ENCODE measurements around the gene MRTFB.
A peak's percentile ranks its signal among the peaks of the same experiment; 100 is the strongest.
"Not testable (repeated sequence)": the region's sequence is repeated elsewhere in the genome, so short reads cannot be mapped to it uniquely, and the experiment has no call there.

MRTFB gene

GRCh38 chr16:14070877-14071575 lies at the start of gene MRTFB:
TSS of gene MRTFB (plus strand) at chr16:14071319. CDS start at chr16:14140607, 69,288 bp downstream.
- peak within 1 kb of the TSS; percentile 83 for H3K4me3 Mint-ChIP-seq
- no peaks in the 10 kb centered on the region for H3K36me3 Mint-ChIP-seq (ENCODE audit: low read depth)
- peaks cover 8% of the 10 kb centered on the region for H3K4me1 Mint-ChIP-seq (ENCODE audit: low read depth)
- H3K9me3 Mint-ChIP-seq: no peaks in the 10 kb centered on the region
- H3K27ac Mint-ChIP-seq: peak within 1 kb of the TSS; percentile 74
- peaks cover 6% of the 10 kb centered on the region for H3K27me3 Mint-ChIP-seq (ENCODE audit: low read depth)

GRCh38 chr16:14023526-14023925 lies 47.6 kb upstream of the MRTFB start:
- H3K27ac Mint-ChIP-seq; H3K4me3 Mint-ChIP-seq; H3K36me3 Mint-ChIP-seq (ENCODE audit: low read depth); H3K4me1 Mint-ChIP-seq (ENCODE audit: low read depth); H3K27me3 Mint-ChIP-seq (ENCODE audit: low read depth); H3K9me3 Mint-ChIP-seq: not testable (repeated sequence)

GRCh38 chr16:14024283-14024682 lies 46.8 kb upstream of the MRTFB start:
- H3K4me3 Mint-ChIP-seq: no peak overlapping the region
- H3K4me1 Mint-ChIP-seq (ENCODE audit: low read depth): no peaks in the 10 kb centered on the region
- peaks cover 6% of the 10 kb centered on the region for H3K9me3 Mint-ChIP-seq
- H3K36me3 Mint-ChIP-seq (ENCODE audit: low read depth): no peaks in the 10 kb centered on the region
- H3K27ac Mint-ChIP-seq: no peak overlapping the region
- H3K27me3 Mint-ChIP-seq (ENCODE audit: low read depth): peaks cover 5% of the 10 kb centered on the region

- H3K36me3 Mint-ChIP-seq (ENCODE audit: low read depth): no peaks in the 10 kb centered on the region
- no peaks in the 10 kb centered on the region for H3K4me1 Mint-ChIP-seq (ENCODE audit: low read depth)
- H3K27me3 Mint-ChIP-seq (ENCODE audit: low read depth): peaks cover 5% of the 10 kb centered on the region
- no peak overlapping the region for H3K27ac Mint-ChIP-seq
- H3K9me3 Mint-ChIP-seq: peaks cover 6% of the 10 kb centered on the region
- H3K4me3 Mint-ChIP-seq: no peak overlapping the region
Observed at GRCh38 chr16:14026572-14027285, 44.4 kb upstream of the MRTFB start.

- Mint-ChIP-seq H3K4me1 (ENCODE audit: low read depth) (no peaks in the 10 kb centered on the region), H3K4me3 (no peak overlapping the region), H3K36me3 (ENCODE audit: low read depth) (no peaks in the 10 kb centered on the region), H3K9me3 (peaks cover 9% of the 10 kb centered on the region), H3K27me3 (ENCODE audit: low read depth) (peaks cover 5% of the 10 kb centered on the region), H3K27ac (no peak overlapping the region)
Observed at GRCh38 chr16:14028202-14028601, 42.9 kb upstream of the MRTFB start.

GRCh38 chr16:14029658-14030057 lies 41.5 kb upstream of the MRTFB start:
- Mint-ChIP-seq H3K9me3 (peaks cover 9% of the 10 kb centered on the region), H3K36me3 (ENCODE audit: low read depth) (no peaks in the 10 kb centered on the region), H3K4me1 (ENCODE audit: low read depth) (no peaks in the 10 kb centered on the region), H3K27ac (no peak overlapping the region), H3K4me3 (no peak overlapping the region), H3K27me3 (ENCODE audit: low read depth) (peaks cover 5% of the 10 kb centered on the region)

- no peaks in the 10 kb centered on the region for H3K36me3 Mint-ChIP-seq (ENCODE audit: low read depth)
- H3K27me3 Mint-ChIP-seq (ENCODE audit: low read depth): no peaks in the 10 kb centered on the region
- no peak overlapping the region for H3K4me3 Mint-ChIP-seq
- no peaks in the 10 kb centered on the region for H3K4me1 Mint-ChIP-seq (ENCODE audit: low read depth)
- H3K9me3 Mint-ChIP-seq: peaks cover 3% of the 10 kb centered on the region
- no peak overlapping the region for H3K27ac Mint-ChIP-seq
Observed at GRCh38 chr16:14035092-14035491, 36.0 kb upstream of the MRTFB start.

- no peaks in the 10 kb centered on the region for H3K27me3 Mint-ChIP-seq (ENCODE audit: low read depth)
- peaks cover 3% of the 10 kb centered on the region for H3K9me3 Mint-ChIP-seq
- no peaks in the 10 kb centered on the region for H3K36me3 Mint-ChIP-seq (ENCODE audit: low read depth)
- no peak overlapping the region for H3K4me3 Mint-ChIP-seq
- H3K27ac Mint-ChIP-seq: no peak overlapping the region
- no peaks in the 10 kb centered on the region for H3K4me1 Mint-ChIP-seq (ENCODE audit: low read depth)
Observed at GRCh38 chr16:14036889-14037288, 34.2 kb upstream of the MRTFB start.

- H3K4me1 Mint-ChIP-seq (ENCODE audit: low read depth): no peaks in the 10 kb centered on the region
Observed at GRCh38 chr16:14037960-14038359, 33.2 kb upstream of the MRTFB start.

GRCh38 chr16:14041164-14041563 lies 30.0 kb upstream of the MRTFB start:
- Mint-ChIP-seq H3K36me3 (ENCODE audit: low read depth) (no peaks in the 10 kb centered on the region), H3K27ac (no peak overlapping the region), H3K4me3 (no peak overlapping the region), H3K4me1 (ENCODE audit: low read depth) (no peaks in the 10 kb centered on the region), H3K27me3 (ENCODE audit: low read depth) (no peaks in the 10 kb centered on the region), H3K9me3 (no peaks in the 10 kb centered on the region)

More at GRCh38 chr16:14037960-14038359, 33.2 kb upstream of the MRTFB start:
- Mint-ChIP-seq H3K27ac (no peak overlapping the region), H3K27me3 (ENCODE audit: low read depth) (no peaks in the 10 kb centered on the region), H3K9me3 (no peaks in the 10 kb centered on the region), H3K4me3 (no peak overlapping the region), H3K36me3 (ENCODE audit: low read depth) (no peaks in the 10 kb centered on the region)

GRCh38 chr16:14042706-14043105 lies 28.4 kb upstream of the MRTFB start:
- Mint-ChIP-seq H3K27me3 (ENCODE audit: low read depth) (no peaks in the 10 kb centered on the region), H3K4me1 (ENCODE audit: low read depth) (no peaks in the 10 kb centered on the region), H3K36me3 (ENCODE audit: low read depth) (no peaks in the 10 kb centered on the region), H3K27ac (no peak overlapping the region), H3K4me3 (no peak overlapping the region), H3K9me3 (no peaks in the 10 kb centered on the region)

GRCh38 chr16:14043278-14043677 lies 27.8 kb upstream of the MRTFB start:
- H3K27me3 Mint-ChIP-seq (ENCODE audit: low read depth): no peaks in the 10 kb centered on the region
- no peak overlapping the region for H3K4me3 Mint-ChIP-seq
- no peaks in the 10 kb centered on the region for H3K9me3 Mint-ChIP-seq
- no peak overlapping the region for H3K27ac Mint-ChIP-seq
- no peaks in the 10 kb centered on the region for H3K4me1 Mint-ChIP-seq (ENCODE audit: low read depth)
- no peaks in the 10 kb centered on the region for H3K36me3 Mint-ChIP-seq (ENCODE audit: low read depth)

GRCh38 chr16:14043793-14044192 lies 27.3 kb upstream of the MRTFB start:
- Mint-ChIP-seq H3K36me3 (ENCODE audit: low read depth) (no peaks in the 10 kb centered on the region), H3K27me3 (ENCODE audit: low read depth) (no peaks in the 10 kb centered on the region), H3K9me3 (no peaks in the 10 kb centered on the region), H3K4me3 (no peak overlapping the region), H3K4me1 (ENCODE audit: low read depth) (no peaks in the 10 kb centered on the region), H3K27ac (no peak overlapping the region)

GRCh38 chr16:14047121-14047859 lies 23.8 kb upstream of the MRTFB start:
- H3K9me3 Mint-ChIP-seq; H3K4me1 Mint-ChIP-seq (ENCODE audit: low read depth); H3K36me3 Mint-ChIP-seq (ENCODE audit: low read depth); H3K27ac Mint-ChIP-seq; H3K4me3 Mint-ChIP-seq; H3K27me3 Mint-ChIP-seq (ENCODE audit: low read depth): not testable (repeated sequence)

Data from T-helper 1 cell treated with Interleukin-12 subunit alpha and Interleukin-12 subunit beta and Interleukin-4 antibody, amounts not matched to agents 30 μg/mL and 1 μg/mL, for 36 hours (primary cell).